Activated CD4-positive, alpha-beta memory T cell treated with anti-CD3 and anti-CD28 coated beads for 36 hours (primary cell): ENCODE measurements around the gene ZNF726. TPM values are rescaled to one million over a fixed set of nuclear protein-coding genes. Genes with fewer than 3 reads are reported as not detected.
"Not testable (repeated sequence)": the region's sequence is repeated elsewhere in the genome, so short reads cannot be mapped to it uniquely, and the experiment has no call there.

ENCODE experiments used
- CTCF ChIA-PET: fragments of 350-600 bp; sonication (Branson Sonifier 250); formaldehyde crosslinking; loops from one replicate; lab custom pipeline; 2021; ENCODE audit warnings: antibody characterized with exemption, inconsistent platforms; lab: Charles Lee
- POLR2A ChIA-PET: fragments of 350-600 bp; sonication (Branson Sonifier 250); formaldehyde crosslinking; loops from one replicate; lab custom pipeline; 2021; ENCODE audit warnings: antibody characterized with exemption; lab: Charles Lee
- DNase-seq: peaks from one replicate; pipeline ENCODE4 v3.0.0-alpha.2; 2020
- H3K27ac Mint-ChIP-seq: one replicate; pipeline ENCODE4 v1.8.0; 2021; ENCODE audit warnings: mixed read lengths
- H3K27me3 Mint-ChIP-seq: one replicate; pipeline ENCODE4 v1.8.0; 2021; ENCODE audit warnings: mixed read lengths
- H3K36me3 Mint-ChIP-seq: one replicate; pipeline ENCODE4 v1.8.0; 2021; ENCODE audit warnings: mixed read lengths
- H3K4me1 Mint-ChIP-seq: one replicate; pipeline ENCODE4 v1.8.0; 2021; ENCODE audit warnings: low read depth, mixed read lengths
- H3K4me3 Mint-ChIP-seq: one replicate; pipeline ENCODE4 v1.8.0; 2021; ENCODE audit warnings: mild to moderate bottlenecking, mixed read lengths
- H3K9me3 Mint-ChIP-seq: one replicate; pipeline ENCODE4 v1.8.0; 2021; ENCODE audit warnings: mixed read lengths
- intact Hi-C: fragments of 100-400 bp; cut with micrococcal nuclease; formaldehyde crosslinking; loops from one replicate; pipeline ENCODE4 v1.15.1; 2023
- total RNA-seq, 2 experiments: library from RNA; stranded (reverse); gene quantifications; one replicate each; pipeline ENCODE4 v1.2.3, GENCODE V29; 2021

ZNF726 gene
- total RNA-seq, result 10 to 100 TPM; 15.9 to 17.3 TPM

GRCh38 chr19:23914402-23915286 lies at the start of gene ZNF726:
TSS of gene ZNF726 (plus strand) at chr19:23914886. CDS start at chr19:23914995, 109 bp downstream.
- H3K36me3 Mint-ChIP-seq, result peaks cover 20% of the 10 kb centered on the region
- no peaks in the 10 kb centered on the region for H3K9me3 Mint-ChIP-seq
- intact Hi-C loops, result loop anchor here (1.0 to 10.0 kb wide), 7 partner anchors 119 to 1862 kb away; partner anchors contain the start of genes ZNF254, ZNF257, ZNF675 and ZNF681
- DNase-seq, result peak; percentile 93
- H3K4me1 Mint-ChIP-seq, result peaks cover 18% of the 10 kb centered on the region
- no peaks in the 10 kb centered on the region for H3K27me3 Mint-ChIP-seq
- ChIA-PET CTCF (interaction anchor here (0.6 to 1.0 kb wide), 3 partner anchors 76 to 228 kb away, joined by 3 to 6 read pairs (median 4); partner anchors contain the start of gene ZNF675), POLR2A (interaction anchor here (0.5 to 2.7 kb wide), 12 partner anchors 77 to 664 kb away, joined by 3 to 19 read pairs (median 4); partner anchors contain the start of genes ZNF254, ZNF675, ZNF681 and ZNF724)
- peak within 1 kb of the TSS; percentile 95 for H3K4me3 Mint-ChIP-seq
- peak within 1 kb of the TSS; percentile 91 for H3K27ac Mint-ChIP-seq

GRCh38 chr19:23867895-23868294 lies 46.8 kb upstream of the ZNF726 start:
- no peaks in the 10 kb centered on the region for H3K27me3 Mint-ChIP-seq
- ChIA-PET POLR2A (no interaction called here), CTCF (no interaction called here)
- intact Hi-C loops, result no loop called here
- peaks cover 4% of the 10 kb centered on the region for H3K9me3 Mint-ChIP-seq
- no peaks in the 10 kb centered on the region for H3K36me3 Mint-ChIP-seq
- H3K27ac Mint-ChIP-seq, result no peak overlapping the region
- no peaks in the 10 kb centered on the region for H3K4me1 Mint-ChIP-seq
- no peak for DNase-seq
- no peak overlapping the region for H3K4me3 Mint-ChIP-seq

GRCh38 chr19:23868630-23869029 lies 46.1 kb upstream of the ZNF726 start:
- Mint-ChIP-seq H3K27ac (no peak overlapping the region), H3K4me1 (no peaks in the 10 kb centered on the region), H3K36me3 (no peaks in the 10 kb centered on the region), H3K27me3 (no peaks in the 10 kb centered on the region), H3K4me3 (no peak overlapping the region), H3K9me3 (peaks cover 4% of the 10 kb centered on the region)
- no peak for DNase-seq
- intact Hi-C loops, result no loop called here
- ChIA-PET POLR2A (no interaction called here), CTCF (no interaction called here)

GRCh38 chr19:23872282-23872919 lies 42.3 kb upstream of the ZNF726 start:
- intact Hi-C loops, result no loop called here
- Mint-ChIP-seq H3K36me3 (no peaks in the 10 kb centered on the region), H3K4me3 (no peak overlapping the region), H3K4me1 (no peaks in the 10 kb centered on the region), H3K9me3 (peaks cover 2% of the 10 kb centered on the region), H3K27me3 (peaks cover 12% of the 10 kb centered on the region), H3K27ac (no peak overlapping the region)
- ChIA-PET POLR2A (no interaction called here), CTCF (no interaction called here)
- no peak for DNase-seq

GRCh38 chr19:23876261-23876660 lies 38.4 kb upstream of the ZNF726 start:
- peaks cover 2% of the 10 kb centered on the region for H3K36me3 Mint-ChIP-seq

GRCh38 chr19:23876756-23877155 lies 37.9 kb upstream of the ZNF726 start:
- CTCF ChIA-PET, H3K4me1 Mint-ChIP-seq, H3K27ac Mint-ChIP-seq, H3K36me3 Mint-ChIP-seq, H3K4me3 Mint-ChIP-seq, intact Hi-C loops, H3K9me3 Mint-ChIP-seq, POLR2A ChIA-PET, DNase-seq: not testable (repeated sequence)
- H3K27me3 Mint-ChIP-seq, result peaks cover 22% of the 10 kb centered on the region

More at GRCh38 chr19:23876261-23876660, 38.4 kb upstream of the ZNF726 start:
- ChIA-PET POLR2A (no interaction called here), CTCF (no interaction called here)
- Mint-ChIP-seq H3K4me1 (no peaks in the 10 kb centered on the region), H3K27ac (no peak overlapping the region), H3K9me3 (peaks cover 2% of the 10 kb centered on the region), H3K27me3 (peaks cover 22% of the 10 kb centered on the region), H3K4me3 (no peak overlapping the region)
- DNase-seq, result no peak
- intact Hi-C loops, result no loop called here

- DNase-seq, result no peak
- no peak overlapping the region for H3K4me3 Mint-ChIP-seq
- intact Hi-C loops, result no loop called here
- peaks cover 9% of the 10 kb centered on the region for H3K27me3 Mint-ChIP-seq
- POLR2A ChIA-PET, result no interaction called here
- no peak overlapping the region for H3K27ac Mint-ChIP-seq
- no peaks in the 10 kb centered on the region for H3K4me1 Mint-ChIP-seq
- peaks cover 4% of the 10 kb centered on the region for H3K9me3 Mint-ChIP-seq
- peaks cover 2% of the 10 kb centered on the region for H3K36me3 Mint-ChIP-seq
- CTCF ChIA-PET, result no interaction called here
These were observed 32.2 kb upstream of the ZNF726 start for GRCh38 chr19:23882493-23882892.

GRCh38 chr19:23884363-23884762 lies 30.3 kb upstream of the ZNF726 start:
- H3K27ac Mint-ChIP-seq, result no peak overlapping the region
- ChIA-PET CTCF (no interaction called here), POLR2A (no interaction called here)
- no peaks in the 10 kb centered on the region for H3K36me3 Mint-ChIP-seq
- no peak for DNase-seq
- no peak overlapping the region for H3K4me3 Mint-ChIP-seq
- intact Hi-C loops, result no loop called here
- peaks cover 3% of the 10 kb centered on the region for H3K9me3 Mint-ChIP-seq
- no peaks in the 10 kb centered on the region for H3K4me1 Mint-ChIP-seq
- H3K27me3 Mint-ChIP-seq, result no peaks in the 10 kb centered on the region

GRCh38 chr19:23887642-23888041 lies 27.0 kb upstream of the ZNF726 start:
- DNase-seq, result no peak
- no peak overlapping the region for H3K4me3 Mint-ChIP-seq
- H3K9me3 Mint-ChIP-seq, result peaks cover 12% of the 10 kb centered on the region
- ChIA-PET CTCF (interaction anchor here (0.6 kb wide), 1 partner anchor 58 kb away, joined by 4 read pairs; no protein-coding TSS in a partner anchor), POLR2A (no interaction called here)
- intact Hi-C loops, result no loop called here
- no peaks in the 10 kb centered on the region for H3K4me1 Mint-ChIP-seq
- no peak overlapping the region for H3K27ac Mint-ChIP-seq
- H3K36me3 Mint-ChIP-seq, result no peaks in the 10 kb centered on the region
- no peaks in the 10 kb centered on the region for H3K27me3 Mint-ChIP-seq

GRCh38 chr19:23896096-23896495 lies 18.6 kb upstream of the ZNF726 start:
- H3K9me3 Mint-ChIP-seq, H3K4me3 Mint-ChIP-seq, CTCF ChIA-PET, POLR2A ChIA-PET, intact Hi-C loops, H3K4me1 Mint-ChIP-seq, H3K36me3 Mint-ChIP-seq, DNase-seq, H3K27me3 Mint-ChIP-seq, H3K27ac Mint-ChIP-seq: not testable (repeated sequence)

- H3K27ac Mint-ChIP-seq, result no peak overlapping the region
- intact Hi-C loops, result no loop called here
- no peaks in the 10 kb centered on the region for H3K4me1 Mint-ChIP-seq
- POLR2A ChIA-PET, result no interaction called here
- DNase-seq, result no peak
- CTCF ChIA-PET, result no interaction called here
- H3K9me3 Mint-ChIP-seq, result peaks cover 5% of the 10 kb centered on the region
- no peaks in the 10 kb centered on the region for H3K27me3 Mint-ChIP-seq
- H3K36me3 Mint-ChIP-seq, result no peaks in the 10 kb centered on the region
- H3K4me3 Mint-ChIP-seq, result no peak overlapping the region
These were observed 17.8 kb upstream of the ZNF726 start for GRCh38 chr19:23896912-23897311.

GRCh38 chr19:23901360-23901759 lies 13.3 kb upstream of the ZNF726 start:
- intact Hi-C loops, result no loop called here
- Mint-ChIP-seq H3K27ac (no peak overlapping the region), H3K4me1 (no peaks in the 10 kb centered on the region), H3K9me3 (peaks cover 29% of the 10 kb centered on the region), H3K36me3 (peaks cover 4% of the 10 kb centered on the region), H3K27me3 (no peaks in the 10 kb centered on the region), H3K4me3 (no peak overlapping the region)
- DNase-seq, result no peak
- ChIA-PET POLR2A (no interaction called here), CTCF (no interaction called here)
